NCI-H526 treated with DMSO at 0.1 percent for 48 hours (cell line): ENCODE measurements around the gene TBC1D4.

ENCODE experiments used
- DNase-seq: peaks from one replicate; lab custom pipeline; 2025; lab: John Stamatoyannopoulos, UW

The TBC1D4 gene

DNA sequence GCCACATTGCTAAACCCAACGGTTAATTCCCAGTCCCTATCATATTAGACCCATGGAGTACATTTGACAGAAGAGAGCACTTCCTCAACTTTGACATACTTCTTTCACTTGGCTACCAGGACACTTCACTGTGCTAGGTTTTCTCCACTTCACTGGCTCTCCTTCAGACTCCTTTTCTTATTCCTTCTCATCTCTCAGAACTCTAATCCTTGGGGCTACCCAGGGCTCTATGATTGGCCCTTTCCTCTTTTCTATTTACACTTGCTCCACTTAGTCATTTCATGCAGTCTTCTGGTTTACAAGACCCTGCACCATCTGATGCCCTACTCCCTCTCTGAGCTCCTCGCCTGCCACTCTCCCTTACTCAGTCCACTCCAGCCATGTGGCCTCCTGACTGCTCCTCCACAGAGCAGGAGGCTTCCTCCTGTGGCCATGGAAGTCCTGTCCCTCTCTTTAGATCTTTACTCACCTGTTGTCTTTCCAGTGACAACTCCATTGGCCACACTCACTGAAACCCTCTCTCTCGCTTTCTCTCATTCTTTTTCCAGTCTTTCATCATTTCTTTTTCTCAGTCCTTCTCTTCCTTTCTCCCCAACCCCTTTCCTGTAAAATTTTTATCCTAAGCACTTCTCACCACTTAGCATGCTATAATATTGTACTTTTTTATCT lies 90.4 kb downstream of the TBC1D4 start:
- DNase-seq, result no peak

- DNase-seq, result no peak
Observed at GRCh38 chr13:75390229-75390628, 91.7 kb downstream of the TBC1D4 start.

GRCh38 chr13:75385708-75386083 lies 96.3 kb downstream of the TBC1D4 start:
- no peak for DNase-seq

DNA sequence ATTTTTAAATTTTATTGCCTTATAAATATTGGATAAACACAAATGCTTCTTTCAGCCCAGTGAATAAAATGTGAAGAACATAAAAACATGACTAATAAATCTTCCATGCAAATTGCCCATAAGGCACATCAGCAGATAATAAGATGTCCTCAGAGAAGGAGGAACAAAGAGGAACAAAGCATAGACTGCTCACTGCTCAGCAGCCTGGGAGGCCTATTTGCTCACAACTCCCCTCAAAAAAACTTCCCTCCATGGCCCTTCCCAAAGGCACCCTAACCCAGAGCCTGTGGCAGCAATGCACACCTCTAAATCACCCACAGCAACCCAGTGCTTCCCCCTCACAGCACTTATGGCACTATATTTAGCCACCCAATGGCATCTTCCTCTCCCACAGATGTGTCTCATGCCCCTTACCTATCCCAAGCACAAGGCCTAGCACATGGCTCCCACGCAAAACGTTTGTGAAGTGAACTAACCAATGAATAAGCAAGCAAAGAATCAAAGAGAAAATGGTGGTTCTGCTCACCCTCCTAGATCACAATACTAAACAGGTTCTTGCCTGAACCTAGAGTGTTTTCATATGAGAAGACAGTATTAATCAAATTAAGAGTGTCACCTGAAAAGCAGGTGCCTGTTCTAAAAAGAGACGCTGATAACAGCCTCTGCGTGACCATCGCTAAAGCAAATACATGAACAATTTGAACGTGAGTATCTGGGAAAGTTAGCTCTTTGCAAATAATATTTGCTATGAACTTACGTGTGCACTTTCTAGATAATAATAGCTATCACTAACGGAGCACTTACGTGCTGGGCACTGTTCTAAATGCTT lies 96.9 kb downstream of the TBC1D4 start:
- DNase-seq, result peak; percentile 79

DNA sequence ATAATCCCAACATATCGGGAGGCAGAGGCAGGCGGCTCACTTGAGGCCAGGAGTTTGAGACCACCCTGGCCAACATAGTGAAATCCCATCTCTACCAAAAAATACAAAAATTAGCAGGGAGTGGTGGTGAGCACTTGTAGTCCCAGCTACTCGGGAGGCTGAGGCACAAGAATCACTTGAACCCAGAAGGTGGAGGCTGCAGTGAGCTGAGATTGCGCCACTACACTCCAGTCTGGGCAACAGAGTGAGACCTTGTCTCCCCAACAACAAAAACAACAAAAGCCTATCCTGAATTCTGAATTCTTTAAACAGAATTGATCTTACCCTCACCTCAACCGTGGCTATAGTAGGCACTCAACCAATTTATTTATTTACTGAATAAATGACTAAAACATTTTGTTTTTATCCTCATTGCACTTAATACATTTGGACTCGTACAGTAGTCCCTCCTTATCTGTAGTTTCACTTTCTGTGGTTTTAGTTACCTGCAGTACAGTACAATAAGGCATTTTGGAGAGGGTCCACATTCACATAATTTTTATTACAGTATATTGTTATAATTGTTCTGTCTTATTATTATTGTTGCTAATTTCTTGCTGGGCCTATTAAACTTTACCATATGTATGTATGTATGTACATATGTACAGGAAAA lies 98.8 kb downstream of the TBC1D4 start:
- DNase-seq, result no peak

DNA sequence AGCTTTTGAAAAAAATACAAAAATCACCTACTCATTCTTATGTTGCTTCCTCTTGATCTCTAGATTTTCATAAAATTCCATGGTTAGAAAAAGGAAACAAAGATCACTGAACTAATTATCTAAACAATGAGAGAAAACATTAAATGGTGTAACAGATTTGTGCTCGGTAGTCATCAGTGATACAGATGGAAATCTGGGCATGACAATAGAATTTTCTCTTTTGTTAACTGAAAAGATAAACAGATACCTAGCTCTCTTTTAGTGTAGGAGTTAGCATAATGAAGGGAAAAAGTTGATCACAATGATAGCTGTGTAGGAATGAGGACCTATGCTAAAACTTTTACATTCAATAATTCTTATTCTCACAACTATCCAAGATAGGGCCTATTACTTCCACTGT lies 103.7 kb downstream of the TBC1D4 start:
- no peak for DNase-seq

- DNase-seq, result no peak
Observed at GRCh38 chr13:75376792-75377402, 105.1 kb downstream of the TBC1D4 start.

DNA sequence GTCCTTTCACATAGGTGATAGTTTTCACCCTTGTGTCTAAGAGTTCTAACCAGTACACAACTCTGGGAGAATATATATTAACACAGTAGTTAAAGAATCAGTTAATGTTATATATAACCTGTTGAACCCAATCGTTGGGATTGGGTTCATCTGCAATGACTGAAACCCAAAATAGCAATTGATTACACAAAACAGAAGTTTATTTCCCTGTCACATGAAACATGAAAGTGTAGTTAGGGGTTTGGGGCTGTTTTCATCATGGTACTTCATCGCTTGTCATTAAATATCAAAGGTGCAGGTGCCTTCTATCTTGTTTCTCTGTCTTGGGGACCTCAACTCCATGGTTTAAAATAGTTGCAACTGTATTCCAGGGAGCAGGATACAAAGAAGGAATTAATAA lies 106.6 kb downstream of the TBC1D4 start:
- no peak for DNase-seq

DNA sequence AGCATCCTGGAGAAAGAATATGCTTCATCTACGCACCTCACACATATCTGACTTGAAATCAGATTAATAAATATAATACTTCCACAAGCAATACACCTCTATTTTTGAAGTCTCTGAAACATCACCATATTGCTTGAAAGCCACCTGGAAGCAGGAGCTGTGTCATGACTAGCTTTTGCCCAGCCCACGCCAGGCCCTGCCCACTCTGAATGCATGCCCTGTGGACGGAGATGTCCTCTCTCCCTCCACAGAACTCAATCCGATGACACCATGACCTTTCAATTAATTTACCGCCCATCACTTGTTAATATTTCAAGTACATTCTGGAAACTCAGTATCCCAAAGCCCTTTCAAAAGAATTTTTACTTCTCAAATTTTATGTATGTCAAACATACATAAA lies 108.0 kb downstream of the TBC1D4 start:
- DNase-seq, result no peak

DNA sequence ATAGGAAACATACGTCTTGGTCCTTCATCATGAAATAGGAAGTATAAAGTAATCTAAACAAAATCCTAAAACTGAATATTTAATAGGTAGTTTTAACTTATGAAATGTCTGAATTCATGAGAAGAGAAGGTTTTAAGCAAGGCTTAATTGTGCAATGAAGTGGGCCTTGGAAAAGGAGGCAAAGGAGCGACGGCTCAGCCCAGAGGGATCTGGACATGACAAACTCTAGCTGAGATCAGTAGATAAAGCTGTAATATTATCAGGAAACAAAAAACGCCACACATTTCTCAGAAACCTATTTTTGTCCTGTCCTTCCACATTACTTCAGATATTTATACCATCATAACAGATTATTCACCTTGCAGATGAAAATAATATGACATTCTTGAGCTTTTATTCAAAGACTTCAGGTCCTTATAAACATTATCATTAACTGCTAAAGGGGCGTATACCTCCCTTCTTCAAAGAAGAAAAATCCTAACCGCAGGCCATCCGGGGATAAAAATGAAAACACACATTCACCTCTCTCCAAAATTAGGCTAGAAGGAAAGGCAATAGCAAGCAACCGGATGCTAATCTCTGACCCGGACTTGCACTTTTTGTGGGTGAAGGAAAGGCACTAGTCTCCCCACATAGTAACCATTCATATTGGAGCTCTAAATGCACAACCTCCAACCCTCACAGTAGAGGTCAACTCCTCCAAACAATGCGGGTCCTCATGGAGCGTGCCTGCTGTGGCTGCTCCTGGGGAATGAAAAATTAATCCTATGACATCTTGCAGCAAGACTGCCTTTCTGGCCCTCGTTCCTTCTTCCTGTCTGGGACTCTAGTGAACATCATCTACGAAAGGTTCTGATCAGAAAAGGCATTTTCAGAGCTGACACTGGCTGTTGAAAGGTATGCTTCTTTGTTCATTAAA lies 108.8 kb downstream of the TBC1D4 start:
- no peak for DNase-seq

- peak; percentile 59 for DNase-seq
Observed at GRCh38 chr13:75372517-75372916, 109.5 kb downstream of the TBC1D4 start.

DNA sequence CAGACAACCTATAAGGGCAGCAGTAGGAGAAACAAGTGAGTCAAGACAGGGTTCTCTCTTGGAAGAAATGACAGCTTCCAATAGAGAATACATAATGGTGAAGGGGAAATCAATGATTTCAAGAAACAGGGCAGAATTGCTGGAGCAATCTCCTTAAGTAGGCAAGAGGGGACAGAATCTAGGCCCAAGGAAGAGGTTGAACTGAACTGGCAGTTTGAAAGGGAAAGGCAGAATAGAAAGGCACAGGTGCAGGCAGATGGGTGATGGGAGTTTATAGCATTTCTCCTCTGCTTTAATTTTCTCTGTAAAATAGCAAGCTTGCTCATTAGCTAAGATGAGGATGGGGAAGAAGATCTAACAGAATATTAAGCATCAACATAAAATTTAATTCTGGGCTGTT lies 110.8 kb downstream of the TBC1D4 start:
- DNase-seq, result no peak

DNA sequence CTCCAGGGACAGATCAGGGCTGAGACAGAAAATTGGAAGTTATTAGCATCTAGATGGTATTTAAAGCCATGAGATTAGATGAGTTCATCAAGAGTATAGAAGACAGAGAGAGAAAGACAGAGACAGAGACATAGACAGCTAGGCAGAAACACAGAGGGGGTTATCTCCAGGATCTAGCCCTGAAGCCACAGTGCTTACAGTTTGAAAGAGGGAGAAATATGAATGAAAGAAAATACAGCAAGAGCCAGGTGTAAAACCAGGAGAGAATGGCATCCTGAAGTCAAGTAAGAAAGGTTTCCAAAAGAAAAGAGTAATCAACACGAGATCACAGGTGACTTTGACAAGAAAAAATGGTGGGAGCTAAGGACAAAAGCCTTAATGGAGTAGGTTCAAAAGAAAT lies 111.2 kb downstream of the TBC1D4 start:
- no peak for DNase-seq

DNA sequence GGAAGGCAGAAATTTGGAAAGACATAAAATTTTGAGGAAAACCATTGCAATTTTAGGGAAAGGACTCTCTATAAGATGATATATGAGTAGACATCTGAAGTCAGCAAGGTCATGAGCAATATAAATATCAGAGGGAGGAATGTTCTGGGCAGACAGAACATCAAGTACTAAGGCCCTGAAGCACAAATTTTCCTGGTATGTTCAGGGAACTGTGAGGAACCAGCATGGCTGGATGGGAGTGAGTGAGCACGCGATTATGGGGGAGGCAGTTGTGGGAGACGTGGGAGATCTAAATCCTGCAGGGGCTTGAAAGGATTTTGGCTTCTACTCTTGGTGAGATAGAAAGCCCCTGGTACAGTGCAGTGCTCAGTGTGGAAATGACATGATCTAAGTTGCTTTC lies 112.0 kb downstream of the TBC1D4 start:
- DNase-seq, result no peak

DNA sequence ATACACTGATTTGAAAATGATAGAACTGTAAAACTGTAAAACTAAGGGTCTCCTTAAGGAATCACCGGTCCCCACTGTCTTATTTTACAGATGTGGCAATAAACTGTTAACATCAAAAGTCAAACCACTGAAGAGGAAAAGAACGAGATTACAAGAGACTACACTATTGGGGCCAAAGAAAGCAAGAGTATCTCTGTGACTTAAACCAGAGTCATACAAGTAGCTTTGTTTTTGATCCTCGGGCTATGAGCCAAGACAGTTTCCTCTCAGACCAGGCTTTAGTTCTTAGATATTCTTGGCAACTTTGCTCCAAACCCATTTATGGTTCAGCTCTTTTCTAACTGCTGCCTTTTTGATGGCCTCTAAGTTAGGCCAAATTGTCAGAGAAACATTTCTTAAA lies 113.8 kb downstream of the TBC1D4 start:
- no peak for DNase-seq

DNA sequence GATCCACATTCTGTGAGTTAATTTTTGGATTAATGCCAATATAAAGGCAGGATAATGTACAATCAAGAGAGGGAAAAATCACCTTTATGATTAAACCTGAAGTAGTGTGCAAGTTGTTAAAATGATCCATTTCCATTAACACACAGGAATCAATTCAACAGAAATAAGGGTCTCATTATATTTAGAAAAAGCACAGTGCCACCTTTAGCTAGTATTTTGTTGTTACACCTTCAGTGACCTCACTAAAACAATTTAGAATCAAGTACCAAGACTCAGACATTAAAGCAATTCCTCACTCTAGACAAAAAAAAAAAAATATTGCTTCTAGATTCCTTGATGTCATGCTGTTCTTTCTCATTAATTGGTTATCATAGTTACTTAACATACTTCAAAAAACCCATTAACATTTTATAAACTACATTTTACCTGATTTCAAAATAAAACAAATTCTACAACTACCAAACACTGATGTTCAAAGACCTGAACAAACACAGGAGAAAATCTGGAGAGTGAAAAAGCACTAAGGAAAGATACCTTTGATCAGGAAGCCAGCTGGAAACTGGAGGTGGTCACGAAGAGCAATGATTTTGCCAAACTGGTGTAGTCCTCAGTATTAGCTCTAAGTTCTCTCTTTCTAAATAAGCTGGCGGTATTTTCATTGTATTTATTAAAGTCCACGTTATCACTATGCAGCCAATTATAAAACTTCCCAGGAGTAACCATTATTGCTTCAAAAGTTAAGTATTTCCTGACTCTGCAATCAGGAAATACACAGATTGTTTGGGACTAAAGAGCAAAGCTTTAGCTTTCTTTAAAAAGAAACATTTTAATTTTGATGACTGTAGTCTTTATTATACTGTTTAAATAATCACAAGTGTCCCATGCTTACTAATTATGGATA lies 115.3 kb downstream of the TBC1D4 start:
- DNase-seq, result no peak

- no peak for DNase-seq
Observed at GRCh38 chr13:75365724-75366173, 116.2 kb downstream of the TBC1D4 start.

- no peak for DNase-seq
Observed at GRCh38 chr13:75364131-75364713, 117.7 kb downstream of the TBC1D4 start.

DNA sequence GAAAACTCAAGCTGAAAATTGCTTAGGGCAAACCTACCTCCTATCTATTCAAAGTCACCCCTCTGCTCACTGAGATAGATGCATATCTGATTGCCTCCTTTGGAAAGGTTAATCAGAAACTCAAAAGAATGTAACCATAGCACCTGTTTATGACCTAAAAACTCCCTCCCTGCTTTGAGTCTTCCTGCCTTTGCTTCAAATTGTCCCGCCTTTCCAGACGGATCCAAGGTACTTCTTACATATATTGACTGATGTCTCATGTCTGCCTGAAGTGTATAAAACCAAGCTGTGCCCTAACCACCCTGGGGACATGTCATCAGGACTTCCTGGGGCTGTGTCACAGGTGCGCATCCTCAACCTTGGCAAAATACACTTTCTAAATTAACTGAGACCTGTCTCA lies 118.6 kb downstream of the TBC1D4 start:
- no peak for DNase-seq

GRCh38 chr13:75362026-75362425 lies 119.9 kb downstream of the TBC1D4 start:
- DNase-seq, result no peak
